Tongue (tissue), 2 donors: ENCODE results near the gene PCDH9. TPM values are rescaled to one million over a fixed set of nuclear protein-coding genes. Genes with fewer than 3 reads are reported as not detected.
A peak's percentile ranks its signal among the peaks of the same experiment; 100 is the strongest.
"Not testable (repeated sequence)": the region's sequence is repeated elsewhere in the genome, so short reads cannot be mapped to it uniquely, and the experiment has no call there.

Source experiments
- DNase-seq: peaks from one replicate; pipeline ENCODE4 v3.0.0-alpha.2; 2015
- total RNA-seq: library from RNA; depleted of rRNA; stranded (reverse); fragments of >200 nt; gene quantifications from one replicate; pipeline ENCODE4 v1.2.3, GENCODE V29; 2014

PCDH9 gene
- total RNA-seq, 1 donor from 2014 or later, result 6.9 TPM

GRCh38 chr13:66896933-66897332, 333.2 kb downstream of the PCDH9 start:
- no peak for DNase-seq

GRCh38 chr13:66895780-66896179, 334.4 kb downstream of the PCDH9 start:
- peak; percentile 80 for DNase-seq

GRCh38 chr13:66895320-66895719, 334.8 kb downstream of the PCDH9 start:
- no peak for DNase-seq

- DNase-seq, result no peak
Observed at GRCh38 chr13:66888698-66889097, 341.4 kb downstream of the PCDH9 start.

GRCh38 chr13:66887088-66887487, 343.0 kb downstream of the PCDH9 start:
- DNase-seq, result peak; percentile 69

GRCh38 chr13:66886264-66886663, 343.9 kb downstream of the PCDH9 start:
- DNase-seq, result peak; percentile 31

- DNase-seq, result not testable (repeated sequence)
Observed at GRCh38 chr13:66881170-66881569, 349.0 kb downstream of the PCDH9 start.

- no peak for DNase-seq
Observed at GRCh38 chr13:66879988-66880387, 350.1 kb downstream of the PCDH9 start.

- DNase-seq, result no peak
Observed at GRCh38 chr13:66875264-66875663, 354.9 kb downstream of the PCDH9 start.

- DNase-seq, result no peak
Observed at GRCh38 chr13:66864627-66865026, 365.5 kb downstream of the PCDH9 start.

GRCh38 chr13:66860878-66861417, 369.2 kb downstream of the PCDH9 start:
- DNase-seq, result peak; percentile 28

- DNase-seq, result peak; percentile 15
Observed at GRCh38 chr13:66859934-66860877, 369.9 kb downstream of the PCDH9 start.

GRCh38 chr13:66859078-66859477, 371.1 kb downstream of the PCDH9 start:
- no peak for DNase-seq

GRCh38 chr13:66858163-66858562, 372.0 kb downstream of the PCDH9 start:
- DNase-seq, result no peak

- no peak for DNase-seq
Observed at GRCh38 chr13:66855131-66855530, 375.0 kb downstream of the PCDH9 start.

- DNase-seq, result no peak
Observed at GRCh38 chr13:66853564-66853963, 376.6 kb downstream of the PCDH9 start.

- no peak for DNase-seq
Observed at GRCh38 chr13:66849706-66850105, 380.4 kb downstream of the PCDH9 start.

- DNase-seq, result no peak
Observed at GRCh38 chr13:66847541-66847940, 382.6 kb downstream of the PCDH9 start.

- DNase-seq, result no peak
Observed at GRCh38 chr13:66845393-66845792, 384.7 kb downstream of the PCDH9 start.

- DNase-seq, result no peak
Observed at GRCh38 chr13:66844933-66845332, 385.2 kb downstream of the PCDH9 start.

- peak; percentile 62 for DNase-seq
Observed at GRCh38 chr13:66842766-66843165, 387.4 kb downstream of the PCDH9 start.

GRCh38 chr13:66840621-66841020, 389.5 kb downstream of the PCDH9 start:
- DNase-seq, result peak; percentile 14

GRCh38 chr13:66837246-66837645, 392.9 kb downstream of the PCDH9 start:
- no peak for DNase-seq
